Small intestine (tissue), 7 donors: ENCODE results near the gene TOR1AIP2. TPM values are rescaled to one million over a fixed set of nuclear protein-coding genes. Genes with fewer than 3 reads are reported as not detected.

Experiments used
- DNase-seq, 2 donors: peaks; one replicate each; pipeline versions ENCODE4 v3.0.0 to v3.0.0-alpha.2; 2013
- FAIRE-seq: peaks from 2 replicates; lab custom pipeline; 2012; peaks lifted over from hg19 to GRCh38; lab: Jason Lieb, UNC
- H3K27ac ChIP-seq, 3 donors: one replicate each; pipeline ENCODE4 v1.5.1; 2013; ENCODE audit warnings: low read length in 2 of 3, mild to moderate bottlenecking in 2 of 3, control low read depth in 1 of 3, inconsistent platforms in 1 of 3, low read depth in 1 of 3, moderate library complexity in 1 of 3
- H3K27me3 ChIP-seq, 3 donors: one replicate each; pipeline ENCODE4 v1.6.1; 2013; ENCODE audit warnings: low read length in 3 of 3, inconsistent platforms in 1 of 3; ENCODE audit not compliant: control insufficient read depth in 3 of 3, insufficient read depth in 3 of 3
- H3K36me3 ChIP-seq, 3 donors: one replicate each; pipeline ENCODE4 v1.6.1; 2013; ENCODE audit warnings: low read length in 3 of 3, inconsistent platforms in 1 of 3, low read depth in 1 of 3, mild to moderate bottlenecking in 1 of 3, moderate library complexity in 1 of 3; ENCODE audit not compliant: control insufficient read depth in 3 of 3, insufficient read depth in 2 of 3
- H3K4me1 ChIP-seq, 3 donors: one replicate each; pipeline ENCODE4 v1.6.1; 2013; ENCODE audit warnings: low read length in 2 of 3, inconsistent platforms in 1 of 3, low read depth in 1 of 3, mild to moderate bottlenecking in 1 of 3, moderate library complexity in 1 of 3; ENCODE audit not compliant: control insufficient read depth in 3 of 3, insufficient read depth in 2 of 3
- H3K4me3 ChIP-seq, 3 donors: one replicate each; pipeline ENCODE4 v1.5.1; 2013; ENCODE audit warnings: low read length in 3 of 3, control low read depth in 1 of 3, inconsistent platforms in 1 of 3, low read depth in 1 of 3, mild to moderate bottlenecking in 1 of 3, moderate library complexity in 1 of 3
- H3K9me3 ChIP-seq, 2 donors: one replicate each; pipeline ENCODE4 v1.6.1; 2013; ENCODE audit warnings: low read depth in 1 of 2, low read length in 1 of 2; ENCODE audit not compliant: control insufficient read depth in 2 of 2, insufficient read depth in 1 of 2
- WGBS, 3 donors: extraction: QIAGEN DNeasy Blood & Tissue Kit; methylation state at CpG; one replicate each; pipeline ENCODE4 v1.1.7; 2013; 5-methylcytosine and 5-hydroxymethylcytosine counted together
- polyA plus RNA-seq, 4 donors: library from polyadenylated mRNA; stranded (reverse) in 3 of 4; unstranded in 1 of 4; fragments of 200-250 nt in 3 of 4; fragments of 120-200 nt in 1 of 4; gene quantifications; one replicate each; pipeline versions ENCODE4 v1.2.1 to v1.2.3, GENCODE V29; 2013
- donor health status: healthy with polysubstance abuse.
- donor health status: control.
- donor health status: control.
- donor health status: Bipolar disorder and iron deficiency.
- donor health status: healthy.

TOR1AIP2 gene
- polyA plus RNA-seq, 4 donors = 13.3 to 73.5 (median 20.9) TPM

DNA sequence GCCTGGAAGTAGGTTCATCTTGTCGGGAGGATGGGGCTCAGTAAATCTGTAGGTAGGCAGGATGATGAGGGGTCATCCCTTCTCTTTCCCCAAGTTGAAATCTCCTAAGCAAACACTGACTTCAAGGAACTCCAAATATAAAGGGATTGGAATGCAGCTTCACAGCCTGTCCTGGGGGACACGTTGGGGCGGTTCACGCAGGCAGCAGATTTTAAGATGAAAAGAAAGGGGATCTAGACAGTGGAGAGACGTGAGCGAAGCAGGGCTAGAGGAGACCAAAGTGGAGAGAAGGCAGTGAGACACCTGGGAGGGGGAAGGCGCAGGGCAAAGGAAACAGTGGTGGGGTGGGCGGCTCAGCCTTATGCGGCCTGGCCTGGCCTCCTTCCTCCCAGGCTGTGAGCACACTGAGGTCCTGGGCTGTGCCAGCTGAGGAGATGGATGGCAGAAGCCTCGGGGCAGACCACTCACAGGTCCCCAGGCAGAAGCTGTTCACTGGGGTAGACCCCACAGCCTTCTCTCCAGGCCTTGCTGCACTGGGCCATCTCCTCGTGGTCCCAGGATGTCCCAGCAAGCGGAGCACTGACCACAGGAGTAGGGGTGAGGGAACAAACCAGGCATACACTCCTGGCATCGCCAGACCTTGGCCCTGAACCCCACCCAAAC lies 51.7 kb downstream of the TOR1AIP2 start:
- no peak overlapping the region for H3K27ac ChIP-seq
- no peaks in the 10 kb centered on the region for H3K9me3 ChIP-seq
- no peaks in the 10 kb centered on the region for H3K4me1 ChIP-seq
- H3K27me3 ChIP-seq = no peaks in the 10 kb centered on the region
- no peaks in the 10 kb centered on the region for H3K36me3 ChIP-seq
- 85 to 88% (median 86%) methylated on average over 13 of the region's 13 CpGs for WGBS, 3 donors
- no peak for FAIRE-seq
- no peak overlapping the region for H3K4me3 ChIP-seq
- no peak for DNase-seq

DNA sequence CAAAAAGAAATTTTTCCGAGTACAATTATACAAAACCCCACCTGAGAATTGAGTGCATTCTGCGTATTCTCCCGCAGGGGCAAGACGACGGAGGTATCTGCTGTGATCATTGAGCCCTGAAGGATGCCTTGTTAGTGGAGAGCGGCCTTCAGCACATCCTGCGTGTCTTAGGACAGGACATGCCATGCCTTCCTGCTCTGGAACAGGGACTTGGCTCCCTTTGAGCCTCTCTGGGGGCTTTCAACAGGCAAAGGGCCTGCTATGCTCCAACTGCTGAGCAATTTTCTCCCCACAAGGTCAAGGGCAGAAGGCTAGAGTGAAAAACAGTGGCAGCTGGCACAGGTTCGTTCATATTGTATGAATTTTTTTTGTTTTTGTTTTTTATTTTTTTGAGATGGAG lies 52.4 kb downstream of the TOR1AIP2 start:
- no peak overlapping the region for H3K27ac ChIP-seq
- WGBS, 3 donors = 84% methylated on average over 8 of the region's 8 CpGs
- no peak for FAIRE-seq

DNA sequence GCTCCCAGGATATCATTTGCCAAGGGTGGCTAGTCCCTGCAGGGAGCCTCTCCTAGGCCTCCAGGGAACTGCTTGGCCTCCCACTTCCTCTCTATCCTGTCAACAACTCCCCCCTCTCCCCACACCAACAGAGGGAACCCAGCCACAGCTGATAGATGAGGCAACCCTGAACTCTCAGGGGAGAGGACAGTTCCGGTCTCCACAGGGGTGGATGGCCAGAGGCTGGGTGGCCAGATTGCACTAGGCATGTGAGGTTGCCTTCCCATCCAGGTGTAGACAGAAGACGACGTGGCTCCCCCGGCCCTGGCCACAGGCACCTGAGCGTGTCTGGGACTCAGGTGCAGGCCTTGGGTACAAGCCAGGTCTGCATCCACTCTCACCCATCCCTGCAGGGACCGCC lies 53.3 kb downstream of the TOR1AIP2 start:
- H3K9me3 ChIP-seq = no peaks in the 10 kb centered on the region
- H3K27me3 ChIP-seq = no peaks in the 10 kb centered on the region
- no peaks in the 10 kb centered on the region for H3K36me3 ChIP-seq
- no peak overlapping the region for H3K4me3 ChIP-seq
- WGBS, 3 donors = 90 to 95% (median 92%) methylated on average over 6 of the region's 6 CpGs
- no peaks in the 10 kb centered on the region for H3K4me1 ChIP-seq
- DNase-seq (no peak), FAIRE-seq (no peak)
- H3K27ac ChIP-seq = no peak overlapping the region

More for the DNA sequence above, 52.4 kb downstream of the TOR1AIP2 start:
- no peaks in the 10 kb centered on the region for H3K27me3 ChIP-seq
- no peak for DNase-seq
- H3K9me3 ChIP-seq = no peaks in the 10 kb centered on the region
- H3K4me3 ChIP-seq = no peak overlapping the region
- no peaks in the 10 kb centered on the region for H3K36me3 ChIP-seq
- no peaks in the 10 kb centered on the region for H3K4me1 ChIP-seq

DNA sequence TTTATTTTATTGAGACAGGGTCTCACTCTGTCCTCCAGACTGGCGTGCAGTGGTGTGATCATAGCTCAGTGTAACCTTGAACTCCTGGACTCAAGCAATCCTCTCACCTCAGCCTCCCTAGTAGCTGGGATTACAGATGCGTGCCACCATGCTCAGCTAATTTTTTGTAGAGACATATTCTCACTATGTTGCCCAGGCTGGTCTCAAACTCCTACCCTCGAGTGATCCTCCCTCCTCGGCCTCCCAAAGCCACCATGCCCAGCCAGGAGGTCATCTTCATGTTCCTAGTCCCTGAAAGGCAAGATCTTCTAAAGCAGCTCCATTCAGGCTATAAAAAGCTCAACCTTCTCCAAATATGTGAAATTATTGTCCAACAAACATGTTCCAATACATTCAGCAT lies 53.9 kb downstream of the TOR1AIP2 start:
- no peak for FAIRE-seq
- H3K36me3 ChIP-seq = no peaks in the 10 kb centered on the region
- no peaks in the 10 kb centered on the region for H3K27me3 ChIP-seq
- DNase-seq = no peak
- H3K4me3 ChIP-seq = no peak overlapping the region
- H3K9me3 ChIP-seq = no peaks in the 10 kb centered on the region
- 78 to 91% (median 87%) methylated on average over 4 of the region's 4 CpGs for WGBS, 3 donors
- H3K4me1 ChIP-seq = no peaks in the 10 kb centered on the region
- H3K27ac ChIP-seq = no peak overlapping the region

DNA sequence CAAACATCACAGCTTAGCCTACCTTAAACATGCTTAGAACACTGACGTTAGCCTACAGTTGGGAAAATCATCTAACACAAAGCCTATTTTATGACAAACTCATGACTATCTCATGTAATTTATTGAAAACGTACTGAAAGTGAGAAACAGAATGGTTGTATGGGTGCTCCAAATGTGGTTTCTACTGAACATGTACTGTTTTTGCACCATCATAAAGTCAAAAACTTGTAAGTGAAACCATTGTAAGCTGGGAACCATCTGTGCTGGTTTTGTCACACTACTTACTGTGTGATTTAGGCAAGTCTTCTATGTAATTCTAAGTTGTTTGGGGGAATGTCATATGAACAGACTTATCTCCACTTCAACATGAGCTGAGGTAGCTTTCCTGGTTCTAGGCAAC lies 55.5 kb downstream of the TOR1AIP2 start:
- 79 to 88% (median 84%) methylated on average over 2 of the region's 2 CpGs for WGBS, 3 donors
- Histone ChIP-seq H3K4me1 (no peaks in the 10 kb centered on the region), H3K36me3 (no peaks in the 10 kb centered on the region), H3K9me3 (no peaks in the 10 kb centered on the region), H3K27me3 (no peaks in the 10 kb centered on the region), H3K4me3 (no peak overlapping the region), H3K27ac (no peak overlapping the region)
- no peak for DNase-seq
- FAIRE-seq = no peak

DNA sequence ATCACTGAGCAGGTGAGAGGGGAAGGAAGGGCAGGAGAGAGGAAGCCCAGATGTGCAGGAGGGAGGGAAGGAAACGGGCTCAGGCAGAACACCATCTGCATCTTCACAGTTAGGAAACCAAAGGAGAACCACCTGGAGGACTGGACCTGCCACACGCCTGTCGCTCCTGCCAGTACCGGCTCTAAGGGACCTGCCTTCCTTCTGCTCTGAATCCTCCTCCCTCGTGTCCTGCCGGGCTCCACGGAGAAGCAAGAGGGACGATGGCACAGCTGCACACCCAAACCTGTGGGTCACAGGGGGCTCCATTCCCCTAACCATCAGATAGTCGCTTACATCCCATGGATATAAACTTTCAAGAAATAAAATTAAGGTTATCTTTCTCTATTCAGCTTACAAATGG lies 56.1 kb downstream of the TOR1AIP2 start:
- Histone ChIP-seq H3K36me3 (no peaks in the 10 kb centered on the region), H3K27ac (no peak overlapping the region), H3K9me3 (no peaks in the 10 kb centered on the region), H3K4me3 (no peak overlapping the region), H3K4me1 (no peaks in the 10 kb centered on the region), H3K27me3 (no peaks in the 10 kb centered on the region)
- DNase-seq = no peak
- no peak for FAIRE-seq
- WGBS, 3 donors = 81 to 89% (median 82%) methylated on average over 9 of the region's 9 CpGs

DNA sequence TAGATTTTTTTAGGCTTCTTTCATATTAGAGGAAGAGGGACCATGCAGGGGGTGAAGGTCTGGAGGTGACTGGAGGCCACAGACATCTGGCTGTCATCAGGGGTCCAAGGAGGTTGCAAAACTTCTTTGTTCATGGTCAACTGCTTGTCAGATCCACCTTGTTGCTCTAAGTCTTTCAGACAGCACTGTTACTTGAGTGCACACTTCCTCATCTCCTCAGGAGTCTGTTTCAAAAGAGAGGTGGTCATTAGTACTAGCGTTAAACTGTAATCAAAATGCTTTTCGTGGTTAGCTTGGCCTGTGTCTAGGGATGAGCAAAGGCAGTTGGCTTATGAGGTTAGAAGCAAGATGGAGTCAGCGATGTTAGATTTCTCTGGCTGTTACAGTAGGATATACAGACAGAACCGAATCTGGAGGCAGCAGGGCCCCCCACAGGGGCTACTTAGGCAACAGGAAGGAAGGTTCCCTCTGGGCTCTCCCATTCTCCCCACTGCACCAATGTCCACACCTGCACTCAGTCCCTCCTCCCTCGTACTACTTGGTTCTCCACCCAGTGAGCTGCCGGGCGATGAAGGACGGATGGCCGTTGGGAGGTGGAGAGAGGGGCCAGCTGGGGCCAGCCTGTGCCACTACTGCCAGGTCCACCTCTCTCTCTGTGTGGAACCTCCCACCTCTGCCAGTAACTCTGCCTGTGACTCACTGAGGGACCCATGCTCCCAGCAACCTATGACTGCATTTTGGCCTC lies 57.2 kb downstream of the TOR1AIP2 start:
- FAIRE-seq = no peak
- Histone ChIP-seq H3K36me3 (no peaks in the 10 kb centered on the region), H3K9me3 (no peaks in the 10 kb centered on the region), H3K4me1 (peaks cover 0 to 8% (median 0%) of the 10 kb centered on the region in 3 donors), H3K4me3 (no peak overlapping the region), H3K27ac (no peak overlapping the region), H3K27me3 (no peaks in the 10 kb centered on the region)
- WGBS, 3 donors = 83 to 85% (median 84%) methylated on average over 9 of the region's 9 CpGs
- DNase-seq = no peak

DNA sequence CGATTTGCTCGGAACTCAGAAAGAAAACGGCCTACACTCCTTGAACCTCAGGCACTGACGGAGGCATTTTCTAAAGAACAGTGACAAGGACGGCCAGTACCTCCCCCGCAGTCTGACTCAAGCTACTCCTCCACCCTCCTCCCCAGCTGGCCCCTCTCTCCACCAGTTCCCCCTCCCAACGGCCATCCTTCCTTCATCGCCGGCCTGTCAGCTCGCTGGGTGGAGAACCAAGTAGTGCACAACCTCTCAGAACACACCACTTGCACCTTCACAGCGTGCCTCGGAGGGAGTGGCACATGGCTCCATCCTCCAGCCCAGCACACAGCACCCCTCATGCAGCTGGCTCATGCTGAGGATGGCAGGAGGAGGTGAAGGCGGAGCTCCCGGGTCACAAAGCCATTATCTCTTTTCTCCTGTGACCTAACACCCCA lies 58.8 kb downstream of the TOR1AIP2 start:
- DNase-seq (no peak), FAIRE-seq (no peak)
- no peak overlapping the region for H3K27ac ChIP-seq
- no peak overlapping the region for H3K4me3 ChIP-seq
- H3K36me3 ChIP-seq = no peaks in the 10 kb centered on the region
- no peaks in the 10 kb centered on the region for H3K9me3 ChIP-seq
- 70 to 78% (median 76%) methylated on average over 14 of the region's 14 CpGs for WGBS, 3 donors
- H3K4me1 ChIP-seq = peaks cover 0 to 14% (median 2%) of the 10 kb centered on the region in 3 donors
- no peaks in the 10 kb centered on the region for H3K27me3 ChIP-seq
